A549 (cell line): ENCODE results near the gene SBF2.

Source experiments
- CEBPB ChIP-seq, 2 experiments: fragments of >200 bp in 1 of 2; sonication (Bioruptor Twin) in 1 of 2; formaldehyde crosslinking in 1 of 2; IDR thresholded peaks; 2 replicates each; pipeline ENCODE4 v1.6.1; 2012 to 2016
- CTCF ChIP-seq: fragments of >200 bp; sonication (Bioruptor Twin); formaldehyde crosslinking; IDR thresholded peaks from 3 replicates; pipeline ENCODE4 v1.5.1; 2016
- FOSL2 ChIP-seq, 2 experiments: fragments of 450-650 bp in 1 of 2; fragments of >200 bp in 1 of 2; sonication (Bioruptor Twin) in 1 of 2; formaldehyde crosslinking; IDR thresholded peaks; 2 replicates each; pipeline versions ENCODE4 v1.5.0 to v1.6.1; 2016 to 2020; ENCODE audit warnings: mild to moderate bottlenecking in 1 of 2, moderate library complexity in 1 of 2
- MAZ ChIP-seq: fragments of 150-350 bp; IDR thresholded peaks from 2 replicates; pipeline ENCODE4 v1.6.1; 2014; ENCODE audit warnings: antibody characterized with exemption, low read depth, low read length, borderline replicate concordance
- MYC ChIP-seq: IDR thresholded peaks from 2 replicates; pipeline ENCODE4 v1.6.1; 2012; ENCODE audit warnings: mild to moderate bottlenecking, inconsistent platforms, low read length, improper control_type of control experiment, borderline replicate concordance
- POLR2A ChIP-seq: IDR thresholded peaks from 2 replicates; pipeline ENCODE4 v1.6.1; 2012; ENCODE audit warnings: mild to moderate bottlenecking, low read length
- RAD21 ChIP-seq, 2 experiments: fragments of >200 bp in 1 of 2; sonication (Bioruptor Twin) in 1 of 2; formaldehyde crosslinking in 1 of 2; IDR thresholded peaks in 1 of 2; conservative IDR thresholded peaks in 1 of 2; 2 replicates in 1 of 2; 3 replicates in 1 of 2; pipeline ENCODE4 v1.6.1; 2012 to 2018; ENCODE audit warnings: inconsistent platforms in 1 of 2
- RNF2 ChIP-seq: fragments of 200-600 bp; sonication (generic); IDR thresholded peaks from 2 replicates; pipeline ENCODE4 v1.6.1; 2016; ENCODE audit warnings: low read depth, mild to moderate bottlenecking, antibody characterized with exemption, moderate library complexity, borderline replicate concordance
- ZSCAN20 ChIP-seq: fragments of 250-450 bp; sonication (Bioruptor Pico); IDR thresholded peaks from 2 replicates; pipeline ENCODE4 v1.8.0; 2022; ENCODE audit warnings: mild to moderate bottlenecking, moderate library complexity

GRCh38 chr11:10162222-10162621 lies 131.8 kb downstream of the SBF2 start:
- TF ChIP-seq MAZ (no peak), ZSCAN20 (CRISPR knock-in tag) (no peak), CTCF (no peak), MYC (no peak), RNF2 (no peak), POLR2A (no peak), CEBPB (IDR thresholded peaks at IDR 0.05) (no peak), FOSL2 (IDR thresholded peaks at IDR 0.05) (no peak), FOSL2 (CRISPR knock-in tag; IDR thresholded peaks at IDR 0.05) (no peak), RAD21 (conservative IDR thresholded peaks at IDR 0.05 in 1 of 2, IDR thresholded peaks at IDR 0.05 in 1 of 2) (no peak)
